HTR-8/SVneo (cell line): Measurements from ENCODE around the gene DNAH2.
A peak's percentile ranks its signal among the peaks of the same experiment; 100 is the strongest.
"Not testable (repeated sequence)": the region's sequence is repeated elsewhere in the genome, so short reads cannot be mapped to it uniquely, and the experiment has no call there.

Experiments used
- DNase-seq: peaks from one replicate; pipeline ENCODE4 v3.0.0; 2011; ENCODE audit warnings: low spot score, mixed read lengths; ENCODE audit not compliant: insufficient read length
- FAIRE-seq: peaks from 2 replicates; lab custom pipeline; 2011; peaks lifted over from hg19 to GRCh38; lab: Jason Lieb, UNC

The DNAH2 gene

GRCh38 chr17:7854851-7855659 lies 137.5 kb downstream of the DNAH2 start, which contains the start of gene TMEM88:
TSS of gene TMEM88 (plus strand) at chr17:7855066. CDS start at chr17:7855075, 9 bp downstream.
- FAIRE-seq (no peak), DNase-seq (no peak)

- DNase-seq: no peak
- FAIRE-seq: no peak
These were observed 138.1 kb downstream of the DNAH2 start for GRCh38 chr17:7855660-7856010.

- DNase-seq (no peak), FAIRE-seq (no peak)
These were observed 138.7 kb downstream of the DNAH2 start for GRCh38 chr17:7856011-7856810.

GRCh38 chr17:7856811-7857712 lies 139.5 kb downstream of the DNAH2 start, which contains the start of gene NAA38:
TSS of gene NAA38 (minus strand) at chr17:7857559. CDS start at chr17:7857463, 96 bp downstream.
- peak; percentile 96 for DNase-seq
- FAIRE-seq: peak; percentile 95

- FAIRE-seq: peak; percentile 85
- peak; percentile 78 for DNase-seq
These were observed 140.4 kb downstream of the DNAH2 start, which contains the start of gene CYB5D1 for GRCh38 chr17:7857713-7858521. TSS of gene CYB5D1 (plus strand) at chr17:7858003. CDS start at chr17:7858135, 132 bp downstream.

GRCh38 chr17:7858522-7858810 lies 140.9 kb downstream of the DNAH2 start:
- FAIRE-seq: peak; percentile 13
- DNase-seq: no peak

- DNase-seq: no peak
- FAIRE-seq: no peak
These were observed 141.5 kb downstream of the DNAH2 start for GRCh38 chr17:7859028-7859427.

- FAIRE-seq (no peak), DNase-seq (peak; percentile 66)
These were observed 145.3 kb downstream of the DNAH2 start for GRCh38 chr17:7862692-7863437.

- DNase-seq, FAIRE-seq: not testable (repeated sequence)
These were observed 146.8 kb downstream of the DNAH2 start for GRCh38 chr17:7864384-7864783.

- FAIRE-seq (no peak), DNase-seq (no peak)
These were observed 147.6 kb downstream of the DNAH2 start for GRCh38 chr17:7864995-7865650.

GRCh38 chr17:7867881-7868329 lies 150.4 kb downstream of the DNAH2 start:
- no peak for FAIRE-seq
- DNase-seq: no peak

- DNase-seq (no peak), FAIRE-seq (no peak)
These were observed 155.5 kb downstream of the DNAH2 start for GRCh38 chr17:7873051-7873450.

- no peak for FAIRE-seq
These were observed 158.3 kb downstream of the DNAH2 start for GRCh38 chr17:7875804-7876370.

GRCh38 chr17:7878234-7878633 lies 160.7 kb downstream of the DNAH2 start:
- no peak for DNase-seq
- no peak for FAIRE-seq

More at GRCh38 chr17:7875804-7876370, 158.3 kb downstream of the DNAH2 start:
- DNase-seq: no peak

GRCh38 chr17:7880076-7880868 lies 162.7 kb downstream of the DNAH2 start:
- DNase-seq (no peak), FAIRE-seq (no peak)

GRCh38 chr17:7881276-7882054 lies 163.9 kb downstream of the DNAH2 start:
- FAIRE-seq (no peak), DNase-seq (no peak)
